ENCODE results near the gene MYBPC1.

- TF ChIP-seq CTCF (conservative IDR thresholded peaks at IDR 0.05; ENCODE audit: low read depth, low read length), result no peak
- TF ChIP-seq EZH2 (IDR thresholded peaks at IDR 0.05; ENCODE audit: low read length, unreplicated experiment), result no peak
Measured at GRCh38 chr12:101706403-101706802, 111.6 kb downstream of the MYBPC1 start.
